Nephron (organoid): Measurements from ENCODE around the gene U2AF1L4.

ENCODE experiments used
- H3K27ac Mint-ChIP-seq, 3 experiments: 2 replicates each; pipeline ENCODE4 v1.8.0; 2020; ENCODE audit warnings: mixed read lengths in 3 of 3, mild to moderate bottlenecking in 2 of 3, moderate library complexity in 1 of 3
- H3K27me3 Mint-ChIP-seq: 2 replicates; pipeline ENCODE4 v1.8.0; 2021; ENCODE audit warnings: low read depth, mild to moderate bottlenecking, moderate library complexity, mixed read lengths
- H3K36me3 Mint-ChIP-seq: 2 replicates; pipeline ENCODE4 v1.8.0; 2020; ENCODE audit warnings: low read depth, mixed read lengths
- H3K4me1 Mint-ChIP-seq: 2 replicates; pipeline ENCODE4 v1.8.0; 2020; ENCODE audit warnings: mixed read lengths
- H3K4me3 Mint-ChIP-seq, 3 experiments: 2 replicates each; pipeline ENCODE4 v1.8.0; 2020; ENCODE audit warnings: mild to moderate bottlenecking in 3 of 3, mixed read lengths in 3 of 3, moderate library complexity in 2 of 3
- H3K9me3 Mint-ChIP-seq: 2 replicates; pipeline ENCODE4 v1.8.0; 2020; ENCODE audit warnings: mixed read lengths
- CTCF ChIP-seq, 3 experiments: fragments of 200-600 bp; sonication (generic); IDR thresholded peaks; one replicate each; pipeline ENCODE4 v1.5.0; 2021; ENCODE audit warnings: antibody characterized with exemption in 3 of 3; ENCODE audit not compliant: unreplicated experiment in 3 of 3

The U2AF1L4 gene

GRCh38 chr19:35693835-35694599 is 51.2 kb downstream of the U2AF1L4 start:
- Mint-ChIP-seq H3K27ac (no peak overlapping the region), H3K36me3 (no peaks in the 10 kb centered on the region), H3K9me3 (no peaks in the 10 kb centered on the region), H3K4me1 (no peaks in the 10 kb centered on the region), H3K4me3 (no peak overlapping the region), H3K27me3 (no peaks in the 10 kb centered on the region)
- peak; percentile 96 to 97 (median 96) for TF ChIP-seq CTCF (IDR thresholded peaks at IDR 0.05; ENCODE audit: unreplicated experiment in 3 of 3)

GRCh38 chr19:35693422-35693821 is 51.8 kb downstream of the U2AF1L4 start:
- H3K27me3 Mint-ChIP-seq: no peaks in the 10 kb centered on the region
- no peak for TF ChIP-seq CTCF (IDR thresholded peaks at IDR 0.05; ENCODE audit: unreplicated experiment in 3 of 3)
- no peaks in the 10 kb centered on the region for H3K36me3 Mint-ChIP-seq
- H3K4me3 Mint-ChIP-seq: no peak overlapping the region
- no peak overlapping the region for H3K27ac Mint-ChIP-seq
- H3K9me3 Mint-ChIP-seq: no peaks in the 10 kb centered on the region
- no peaks in the 10 kb centered on the region for H3K4me1 Mint-ChIP-seq
